BJ (cell line): ENCODE results near the gene ZNF804A. TPM values are rescaled to one million over a fixed set of nuclear protein-coding genes. Genes with fewer than 3 reads are reported as not detected.

Source experiments
- CTCF ChIA-PET: fragments of 350-600 bp; formaldehyde crosslinking; extraction: SDS; loops from one replicate; lab custom pipeline; 2021; ENCODE audit warnings: antibody characterized with exemption, inconsistent platforms; lab: Yijun Ruan, JAX
- POLR2A ChIA-PET: fragments of 300-600 bp; sonication (Branson Sonifier 250); formaldehyde crosslinking; extraction: SDS; loops from one replicate; lab custom pipeline; 2021; ENCODE audit warnings: antibody characterized with exemption; lab: Charles Lee
- DNase-seq: peaks from one replicate; pipeline ENCODE4 v3.0.0-alpha.2; 2011; ENCODE audit warnings: low read depth
- H3K27me3 ChIP-seq: 2 replicates; pipeline ENCODE4 v1.6.0; 2011; ENCODE audit warnings: low read length; ENCODE audit not compliant: control insufficient read depth, insufficient read depth
- H3K36me3 ChIP-seq: 2 replicates; pipeline ENCODE4 v1.5.1; 2011; ENCODE audit warnings: low read length; ENCODE audit not compliant: control insufficient read depth, insufficient read depth
- H3K4me3 ChIP-seq: 2 replicates; pipeline ENCODE4 v1.5.1; 2011; ENCODE audit warnings: low read depth, mild to moderate bottlenecking, control low read depth, low read length
- polyA plus RNA-seq: library from polyadenylated mRNA; depleted of rRNA; stranded (reverse); fragments of >200 nt; gene quantifications from 2 replicates; pipeline ENCODE4 v1.2.3, GENCODE V29; 2011
- TF ChIP-seq, protein P1 (sequence below): IDR thresholded peaks from 2 replicates; pipeline ENCODE4 v1.5.1; 2011; ENCODE audit warnings: low read depth, mild to moderate bottlenecking, control low read depth, inconsistent platforms, low read length, moderate library complexity; ENCODE audit not compliant: insufficient read depth

ZNF804A gene
- polyA plus RNA-seq, 1 experiment, result 0.53 TPM

DNA sequence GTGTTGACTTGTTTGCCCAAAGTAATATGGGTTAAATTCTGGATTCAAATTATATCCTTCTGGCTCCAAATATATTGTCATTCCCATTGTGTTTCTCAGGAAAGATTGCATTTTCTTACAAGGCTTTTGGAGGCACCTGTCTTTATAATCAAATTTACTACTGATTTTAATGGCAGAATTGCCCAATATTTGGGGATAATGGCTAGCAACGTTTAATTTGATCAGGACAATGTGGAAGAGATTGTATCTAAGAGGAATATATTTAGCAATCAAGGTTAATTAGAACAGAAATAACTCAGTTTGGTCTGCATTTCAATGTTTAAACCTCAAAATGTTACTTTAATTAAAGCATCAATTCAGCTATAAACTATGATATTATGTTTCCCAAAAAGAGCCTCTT, 41.7 kb upstream of the ZNF804A start:
- CTCF ChIA-PET, result no interaction called here
- POLR2A ChIA-PET, result no interaction called here

GRCh38 chr2:184558713-184559464, 39.4 kb upstream of the ZNF804A start:
- no peaks in the 10 kb centered on the region for H3K27me3 ChIP-seq
- DNase-seq, result no peak
- TF ChIP-seq, protein P1, sequence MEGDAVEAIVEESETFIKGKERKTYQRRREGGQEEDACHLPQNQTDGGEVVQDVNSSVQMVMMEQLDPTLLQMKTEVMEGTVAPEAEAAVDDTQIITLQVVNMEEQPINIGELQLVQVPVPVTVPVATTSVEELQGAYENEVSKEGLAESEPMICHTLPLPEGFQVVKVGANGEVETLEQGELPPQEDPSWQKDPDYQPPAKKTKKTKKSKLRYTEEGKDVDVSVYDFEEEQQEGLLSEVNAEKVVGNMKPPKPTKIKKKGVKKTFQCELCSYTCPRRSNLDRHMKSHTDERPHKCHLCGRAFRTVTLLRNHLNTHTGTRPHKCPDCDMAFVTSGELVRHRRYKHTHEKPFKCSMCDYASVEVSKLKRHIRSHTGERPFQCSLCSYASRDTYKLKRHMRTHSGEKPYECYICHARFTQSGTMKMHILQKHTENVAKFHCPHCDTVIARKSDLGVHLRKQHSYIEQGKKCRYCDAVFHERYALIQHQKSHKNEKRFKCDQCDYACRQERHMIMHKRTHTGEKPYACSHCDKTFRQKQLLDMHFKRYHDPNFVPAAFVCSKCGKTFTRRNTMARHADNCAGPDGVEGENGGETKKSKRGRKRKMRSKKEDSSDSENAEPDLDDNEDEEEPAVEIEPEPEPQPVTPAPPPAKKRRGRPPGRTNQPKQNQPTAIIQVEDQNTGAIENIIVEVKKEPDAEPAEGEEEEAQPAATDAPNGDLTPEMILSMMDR, result no peak
- no peak overlapping the region for H3K4me3 ChIP-seq
- ChIA-PET CTCF (no interaction called here), POLR2A (no interaction called here)
- H3K36me3 ChIP-seq, result no peaks in the 10 kb centered on the region

More for the DNA sequence above, 41.7 kb upstream of the ZNF804A start:
- TF ChIP-seq, protein P1, result no peak
- DNase-seq, result no peak
- no peaks in the 10 kb centered on the region for H3K36me3 ChIP-seq
- no peak overlapping the region for H3K4me3 ChIP-seq
- H3K27me3 ChIP-seq, result no peaks in the 10 kb centered on the region

DNA sequence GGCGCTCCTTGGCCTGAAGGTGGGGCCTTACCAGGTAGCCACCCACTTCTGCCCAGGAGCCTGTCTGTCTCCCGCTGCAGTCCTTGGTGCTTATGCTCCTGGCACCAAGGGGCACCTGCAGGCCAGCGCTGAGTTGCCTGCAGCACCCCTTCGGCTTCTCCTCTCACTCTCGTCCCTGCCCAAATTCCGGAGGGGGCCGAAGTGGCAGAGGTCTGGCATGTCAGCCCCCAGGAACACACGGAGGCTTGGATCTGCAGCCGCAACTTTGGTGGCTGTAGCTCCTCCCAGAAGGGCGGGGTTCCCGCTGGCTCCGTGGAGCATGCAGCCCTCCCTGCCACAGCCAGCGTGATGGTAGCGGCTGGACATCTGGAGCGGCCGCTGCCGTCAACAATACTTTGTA, 37.7 kb upstream of the ZNF804A start:
- ChIA-PET CTCF (no interaction called here), POLR2A (no interaction called here)
- TF ChIP-seq, protein P1, result no peak
- Histone ChIP-seq H3K36me3 (no peaks in the 10 kb centered on the region), H3K4me3 (no peak overlapping the region), H3K27me3 (no peaks in the 10 kb centered on the region)
- no peak for DNase-seq

DNA sequence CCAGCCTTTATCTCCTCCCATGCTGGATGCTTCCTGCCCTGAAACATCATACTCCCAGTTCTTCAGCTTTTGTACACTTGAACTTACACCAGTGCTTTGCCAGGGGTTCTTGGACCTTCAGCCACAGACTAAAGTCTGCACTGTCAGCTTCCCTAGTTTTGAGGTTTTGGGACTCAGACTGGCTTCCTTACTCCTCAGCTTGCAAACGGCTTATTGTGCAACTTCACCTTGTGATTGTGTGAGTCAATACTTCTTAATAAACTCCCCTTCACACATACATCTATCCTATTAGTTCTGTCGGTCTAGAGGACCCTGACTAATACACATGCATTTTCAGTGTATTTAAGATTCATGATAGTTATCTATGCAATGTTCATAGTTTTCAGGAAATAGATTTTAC, 35.8 kb upstream of the ZNF804A start:
- TF ChIP-seq, protein P1, result no peak
- DNase-seq, result no peak
- Histone ChIP-seq H3K36me3 (no peaks in the 10 kb centered on the region), H3K27me3 (no peaks in the 10 kb centered on the region), H3K4me3 (no peak overlapping the region)
- CTCF ChIA-PET, result no interaction called here
- POLR2A ChIA-PET, result no interaction called here

DNA sequence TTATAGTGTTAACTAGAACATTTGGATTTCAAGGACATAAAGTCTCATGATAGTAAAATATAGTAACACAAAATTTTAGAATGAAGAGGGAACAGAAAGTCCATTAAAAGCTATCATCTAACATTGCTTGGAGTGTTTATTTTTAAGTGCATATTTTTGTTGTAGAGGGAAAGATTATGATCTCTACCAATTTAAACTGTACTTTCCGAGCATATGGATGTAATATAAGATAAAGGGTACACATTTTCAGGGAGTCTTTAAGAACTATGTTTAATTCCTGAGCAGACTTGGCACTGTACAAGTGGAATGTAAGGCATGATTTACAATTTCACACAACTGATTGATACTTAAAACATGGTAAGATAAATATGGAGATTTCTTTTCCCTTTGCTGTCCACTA, 34.2 kb upstream of the ZNF804A start:
- Histone ChIP-seq H3K4me3 (no peak overlapping the region), H3K27me3 (no peaks in the 10 kb centered on the region), H3K36me3 (no peaks in the 10 kb centered on the region)
- TF ChIP-seq, protein P1, result no peak
- CTCF ChIA-PET, result no interaction called here
- DNase-seq, result no peak
- POLR2A ChIA-PET, result no interaction called here
